ENCODE results near the gene CHST11. TPM values are rescaled to one million over a fixed set of nuclear protein-coding genes. Genes with fewer than 3 reads are reported as not detected.

CHST11 gene
- total RNA-seq, 1 experiment from 2014 or later, result 1.1 TPM

DNA sequence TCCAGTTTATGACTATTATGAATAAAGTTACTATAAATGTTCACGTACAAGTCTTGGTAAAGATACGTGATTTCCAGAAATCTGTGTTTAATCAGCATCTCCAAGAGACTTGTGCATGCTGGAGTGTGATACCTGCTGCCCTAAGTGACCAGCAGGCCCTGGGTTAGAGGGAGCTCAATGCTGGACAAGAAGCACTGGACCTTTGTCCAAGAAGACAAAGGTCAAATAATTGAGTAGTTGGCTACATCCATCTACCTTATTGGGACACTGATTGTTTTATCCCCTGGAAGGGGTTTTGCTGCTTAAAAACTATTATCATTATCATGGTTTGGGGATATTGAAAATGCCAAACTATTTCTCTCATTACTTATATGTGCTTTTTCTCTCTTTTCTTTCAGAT, 37.0 kb upstream of the CHST11 start:
- no peak overlapping the region for H3K27ac Mint-ChIP-seq (ENCODE audit: unreplicated experiment)
- no TSS peak for BruUV-seq (replicated peaks)
- intact Hi-C loops (cut with micrococcal nuclease; ENCODE audit: unreplicated experiment), result no loop called here
- H3K9me3 Mint-ChIP-seq (ENCODE audit: low read depth, unreplicated experiment), result no peaks in the 10 kb centered on the region
- DNase-seq, result no peak
- H3K27me3 Mint-ChIP-seq (ENCODE audit: unreplicated experiment), result peaks cover 28% of the 10 kb centered on the region
- H3K36me3 Mint-ChIP-seq (ENCODE audit: insufficient read depth, unreplicated experiment), result no peaks in the 10 kb centered on the region
- CTCF ChIA-PET, result interaction anchor here (0.6 kb wide), 1 partner anchor 10 kb away, joined by 4 read pairs; no protein-coding TSS in a partner anchor
- H3K4me3 Mint-ChIP-seq (ENCODE audit: low read depth, unreplicated experiment), result no peak overlapping the region
- TF ChIP-seq, protein P1, sequence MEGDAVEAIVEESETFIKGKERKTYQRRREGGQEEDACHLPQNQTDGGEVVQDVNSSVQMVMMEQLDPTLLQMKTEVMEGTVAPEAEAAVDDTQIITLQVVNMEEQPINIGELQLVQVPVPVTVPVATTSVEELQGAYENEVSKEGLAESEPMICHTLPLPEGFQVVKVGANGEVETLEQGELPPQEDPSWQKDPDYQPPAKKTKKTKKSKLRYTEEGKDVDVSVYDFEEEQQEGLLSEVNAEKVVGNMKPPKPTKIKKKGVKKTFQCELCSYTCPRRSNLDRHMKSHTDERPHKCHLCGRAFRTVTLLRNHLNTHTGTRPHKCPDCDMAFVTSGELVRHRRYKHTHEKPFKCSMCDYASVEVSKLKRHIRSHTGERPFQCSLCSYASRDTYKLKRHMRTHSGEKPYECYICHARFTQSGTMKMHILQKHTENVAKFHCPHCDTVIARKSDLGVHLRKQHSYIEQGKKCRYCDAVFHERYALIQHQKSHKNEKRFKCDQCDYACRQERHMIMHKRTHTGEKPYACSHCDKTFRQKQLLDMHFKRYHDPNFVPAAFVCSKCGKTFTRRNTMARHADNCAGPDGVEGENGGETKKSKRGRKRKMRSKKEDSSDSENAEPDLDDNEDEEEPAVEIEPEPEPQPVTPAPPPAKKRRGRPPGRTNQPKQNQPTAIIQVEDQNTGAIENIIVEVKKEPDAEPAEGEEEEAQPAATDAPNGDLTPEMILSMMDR (IDR thresholded peaks at IDR 0.05; ENCODE audit: unreplicated experiment), result no peak
- H3K4me1 Mint-ChIP-seq (ENCODE audit: low read depth, unreplicated experiment), result no peaks in the 10 kb centered on the region

GRCh38 chr12:104420868-104421267, 35.9 kb upstream of the CHST11 start:
- intact Hi-C loops (cut with micrococcal nuclease; ENCODE audit: unreplicated experiment), result no loop called here
- no peak for DNase-seq
- TF ChIP-seq, protein P1 (IDR thresholded peaks at IDR 0.05; ENCODE audit: unreplicated experiment), result no peak
- H3K4me1 Mint-ChIP-seq (ENCODE audit: low read depth, unreplicated experiment), result no peaks in the 10 kb centered on the region
- no peaks in the 10 kb centered on the region for H3K36me3 Mint-ChIP-seq (ENCODE audit: insufficient read depth, unreplicated experiment)
- no peak overlapping the region for H3K27ac Mint-ChIP-seq (ENCODE audit: unreplicated experiment)
- CTCF ChIA-PET, result no interaction called here
- no peaks in the 10 kb centered on the region for H3K9me3 Mint-ChIP-seq (ENCODE audit: low read depth, unreplicated experiment)
- no peak overlapping the region for H3K4me3 Mint-ChIP-seq (ENCODE audit: low read depth, unreplicated experiment)
- BruUV-seq (replicated peaks), result no TSS peak
- H3K27me3 Mint-ChIP-seq (ENCODE audit: unreplicated experiment), result peaks cover 35% of the 10 kb centered on the region

GRCh38 chr12:104421343-104421742, 35.4 kb upstream of the CHST11 start:
- peaks cover 39% of the 10 kb centered on the region for H3K27me3 Mint-ChIP-seq (ENCODE audit: unreplicated experiment)
- CTCF ChIA-PET, result no interaction called here
- no peak for DNase-seq
- no peaks in the 10 kb centered on the region for H3K9me3 Mint-ChIP-seq (ENCODE audit: low read depth, unreplicated experiment)
- no peaks in the 10 kb centered on the region for H3K36me3 Mint-ChIP-seq (ENCODE audit: insufficient read depth, unreplicated experiment)
- H3K4me1 Mint-ChIP-seq (ENCODE audit: low read depth, unreplicated experiment), result no peaks in the 10 kb centered on the region
- intact Hi-C loops (cut with micrococcal nuclease; ENCODE audit: unreplicated experiment), result no loop called here
- TF ChIP-seq, protein P1 (IDR thresholded peaks at IDR 0.05; ENCODE audit: unreplicated experiment), result no peak
- no peak overlapping the region for H3K27ac Mint-ChIP-seq (ENCODE audit: unreplicated experiment)
- BruUV-seq (replicated peaks), result no TSS peak
- no peak overlapping the region for H3K4me3 Mint-ChIP-seq (ENCODE audit: low read depth, unreplicated experiment)

GRCh38 chr12:104422441-104422840, 34.3 kb upstream of the CHST11 start:
- intact Hi-C loops (cut with micrococcal nuclease; ENCODE audit: unreplicated experiment), result no loop called here
- CTCF ChIA-PET, result interaction anchor here (0.6 kb wide), 1 partner anchor 188 kb away, joined by 3 read pairs; no protein-coding TSS in a partner anchor
- Mint-ChIP-seq H3K9me3 (ENCODE audit: low read depth, unreplicated experiment) (no peaks in the 10 kb centered on the region), H3K27ac (ENCODE audit: unreplicated experiment) (no peak overlapping the region), H3K27me3 (ENCODE audit: unreplicated experiment) (peaks cover 39% of the 10 kb centered on the region), H3K4me1 (ENCODE audit: low read depth, unreplicated experiment) (no peaks in the 10 kb centered on the region), H3K4me3 (ENCODE audit: low read depth, unreplicated experiment) (no peak overlapping the region), H3K36me3 (ENCODE audit: insufficient read depth, unreplicated experiment) (no peaks in the 10 kb centered on the region)
- BruUV-seq (replicated peaks), result no TSS peak
- TF ChIP-seq, protein P1 (IDR thresholded peaks at IDR 0.05; ENCODE audit: unreplicated experiment), result no peak
- DNase-seq, result no peak
